Measurements from ENCODE around the gene PDPK1. TPM values are rescaled to one million over a fixed set of nuclear protein-coding genes. Genes with fewer than 3 reads are reported as not detected.
A peak's percentile ranks its signal among the peaks of the same experiment; 100 is the strongest.

Gene PDPK1
- total RNA-seq, 1 donor from 2014 or later: 13.9 TPM

- H3K9me3 Mint-ChIP-seq: no peaks in the 10 kb centered on the region
- Histone ChIP-seq H3F3A (ENCODE audit: low read depth) (peaks cover 36% of the 10 kb centered on the region), H2AFZ (replicated peaks) (no peak overlapping the region), H3K36me3 (no peaks in the 10 kb centered on the region), H3K9ac (no peak overlapping the region), H3K9me3 (ENCODE audit: low read depth) (no peaks in the 10 kb centered on the region), H3K4me2 (peak overlapping the region; percentile 99), H3K27ac (no peak overlapping the region), H3K79me2 (ENCODE audit: low read depth) (peaks cover 57% of the 10 kb centered on the region), H3K4me1 (peaks cover 29% of the 10 kb centered on the region), H3K27me3 (no peaks in the 10 kb centered on the region), H4K20me1 (ENCODE audit: low read depth) (peaks cover 57% of the 10 kb centered on the region), H3K4me3 (peak overlapping the region; percentile 99)
- no peak for TF ChIP-seq EZH2 (IDR thresholded peaks at IDR 0.05)
- TF ChIP-seq CTCF (IDR thresholded peaks at IDR 0.05): no peak
- no peak for TF ChIP-seq EZH2phosphoT487 (IDR thresholded peaks at IDR 0.05)
- peak overlapping the region; percentile 93 for H3K4me3 Mint-ChIP-seq
- H3K27me3 Mint-ChIP-seq (ENCODE audit: insufficient read depth, low read depth): peaks cover 19% of the 10 kb centered on the region
- no peak for DNase-seq (ENCODE audit: low spot score)
- peak overlapping the region; percentile 86 for H3K27ac Mint-ChIP-seq
- peaks cover 55% of the 10 kb centered on the region for H3K4me1 Mint-ChIP-seq
- peaks cover 2% of the 10 kb centered on the region for H3K36me3 Mint-ChIP-seq
These were observed 22.5 kb upstream of the PDPK1 start for GRCh38 chr16:2515180-2515851.

- Mint-ChIP-seq H3K27ac (peak overlapping the region; percentile 83), H3K9me3 (no peaks in the 10 kb centered on the region), H3K36me3 (peaks cover 2% of the 10 kb centered on the region), H3K4me1 (peaks cover 55% of the 10 kb centered on the region), H3K4me3 (peak overlapping the region; percentile 93), H3K27me3 (ENCODE audit: insufficient read depth, low read depth) (peaks cover 15% of the 10 kb centered on the region)
- peaks cover 29% of the 10 kb centered on the region for H3K4me1 ChIP-seq
- H3K36me3 ChIP-seq: no peaks in the 10 kb centered on the region
- H3K79me2 ChIP-seq (ENCODE audit: low read depth): peaks cover 69% of the 10 kb centered on the region
- no peak overlapping the region for H3K4me2 ChIP-seq
- TF ChIP-seq CTCF (IDR thresholded peaks at IDR 0.05): no peak
- TF ChIP-seq EZH2phosphoT487 (IDR thresholded peaks at IDR 0.05): no peak
- no peak for TF ChIP-seq EZH2 (IDR thresholded peaks at IDR 0.05)
- no peaks in the 10 kb centered on the region for H3K9me3 ChIP-seq (ENCODE audit: low read depth)
- no peak overlapping the region for H3K4me3 ChIP-seq
- H3F3A ChIP-seq (ENCODE audit: low read depth): peaks cover 36% of the 10 kb centered on the region
- no peak overlapping the region for H2AFZ ChIP-seq (replicated peaks)
- H3K27me3 ChIP-seq: no peaks in the 10 kb centered on the region
- no peak overlapping the region for H3K27ac ChIP-seq
- H4K20me1 ChIP-seq (ENCODE audit: low read depth): peaks cover 63% of the 10 kb centered on the region
- DNase-seq (ENCODE audit: low spot score): no peak
- H3K9ac ChIP-seq: no peak overlapping the region
These were observed 21.2 kb upstream of the PDPK1 start for GRCh38 chr16:2516391-2517240.

- no peak overlapping the region for H3K4me2 ChIP-seq
- DNase-seq (ENCODE audit: low spot score): no peak
- TF ChIP-seq EZH2phosphoT487 (IDR thresholded peaks at IDR 0.05) (no peak), CTCF (IDR thresholded peaks at IDR 0.05) (no peak), EZH2 (IDR thresholded peaks at IDR 0.05) (no peak)
- Mint-ChIP-seq H3K4me1 (peaks cover 43% of the 10 kb centered on the region), H3K9me3 (no peaks in the 10 kb centered on the region), H3K4me3 (peak overlapping the region; percentile 72), H3K36me3 (peaks cover 2% of the 10 kb centered on the region), H3K27me3 (ENCODE audit: insufficient read depth, low read depth) (peaks cover 12% of the 10 kb centered on the region), H3K27ac (no peak overlapping the region)
- H3K27me3 ChIP-seq: no peaks in the 10 kb centered on the region
- H3F3A ChIP-seq (ENCODE audit: low read depth): peaks cover 29% of the 10 kb centered on the region
- peaks cover 63% of the 10 kb centered on the region for H4K20me1 ChIP-seq (ENCODE audit: low read depth)
- peaks cover 15% of the 10 kb centered on the region for H3K4me1 ChIP-seq
- H3K79me2 ChIP-seq (ENCODE audit: low read depth): peaks cover 73% of the 10 kb centered on the region
- H3K4me3 ChIP-seq: no peak overlapping the region
- no peak overlapping the region for H3K9ac ChIP-seq
- no peak overlapping the region for H2AFZ ChIP-seq (replicated peaks)
- H3K9me3 ChIP-seq (ENCODE audit: low read depth): no peaks in the 10 kb centered on the region
- H3K27ac ChIP-seq: no peak overlapping the region
- no peaks in the 10 kb centered on the region for H3K36me3 ChIP-seq
These were observed 19.7 kb upstream of the PDPK1 start for GRCh38 chr16:2517954-2518605.
